Testis (tissue), 2 donors: ENCODE data around the gene SCFD2.

Experiments used
- CTCF ChIP-seq, 3 experiments: fragments of 450-650 bp in 2 of 3; fragments of 200-600 bp in 1 of 3; sonication (generic) in 1 of 3; IDR thresholded peaks; one replicate each; pipeline ENCODE4 v1.5.1; 2016 to 2019; ENCODE audit warnings: antibody characterized with exemption in 3 of 3, mild to moderate bottlenecking in 2 of 3, moderate library complexity in 1 of 3
- POLR2A ChIP-seq: fragments of 450-650 bp; IDR thresholded peaks from one replicate; pipeline ENCODE4 v1.6.1; 2017; ENCODE audit warnings: antibody characterized with exemption, mild to moderate bottlenecking, moderate library complexity

- TF ChIP-seq CTCF (IDR thresholded peaks at IDR 0.05), result no peak
- TF ChIP-seq POLR2A, result no peak
Observed at GRCh38 chr4:52959541-52959940, 406.3 kb downstream of the SCFD2 start.
